ENCODE data around the gene PRKAR1B.
"Not testable (repeated sequence)": the region's sequence is repeated elsewhere in the genome, so short reads cannot be mapped to it uniquely, and the experiment has no call there.

Gene PRKAR1B

GRCh38 chr7:552151-552867 lies 174.8 kb downstream of the PRKAR1B start:
- not testable (repeated sequence) for DNase-seq

- DNase-seq: not testable (repeated sequence)
Observed at GRCh38 chr7:551615-551970, 175.5 kb downstream of the PRKAR1B start.

DNA sequence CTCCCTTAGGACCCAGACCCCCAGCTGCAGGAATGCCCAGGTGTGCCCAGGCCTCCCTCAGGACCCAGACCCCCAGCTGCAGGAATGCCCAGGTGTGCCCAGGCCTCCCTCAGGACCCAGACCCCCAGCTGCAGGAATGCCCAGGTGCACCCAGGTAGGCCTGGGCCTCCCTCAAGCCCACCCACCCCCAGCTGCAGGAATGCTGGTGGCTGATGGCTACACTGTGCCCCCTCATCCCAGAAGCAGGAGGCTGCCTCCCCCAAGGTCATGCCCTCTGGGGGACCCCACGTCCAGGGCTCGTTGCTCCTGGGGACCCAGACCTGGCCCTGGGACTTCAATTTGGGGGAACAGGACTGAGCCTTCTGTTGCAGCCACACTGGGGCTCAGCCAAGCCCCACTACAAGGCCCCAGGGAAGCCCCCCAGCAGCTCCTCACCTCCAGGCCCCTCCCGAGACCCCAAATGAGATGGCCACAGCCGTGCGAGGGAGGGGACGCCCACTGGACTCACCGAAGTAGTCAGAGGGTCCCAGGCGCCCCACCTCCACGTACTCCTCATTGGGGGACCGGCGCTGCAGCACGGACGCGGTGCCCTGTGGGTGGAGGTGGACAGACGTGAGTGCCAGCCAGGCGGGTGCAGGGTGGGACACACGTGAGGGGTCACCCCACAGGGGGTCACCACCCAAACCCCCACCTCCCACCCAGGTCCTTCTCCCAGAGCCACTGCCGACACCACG lies 176.0 kb downstream of the PRKAR1B start:
- DNase-seq: no peak

DNA sequence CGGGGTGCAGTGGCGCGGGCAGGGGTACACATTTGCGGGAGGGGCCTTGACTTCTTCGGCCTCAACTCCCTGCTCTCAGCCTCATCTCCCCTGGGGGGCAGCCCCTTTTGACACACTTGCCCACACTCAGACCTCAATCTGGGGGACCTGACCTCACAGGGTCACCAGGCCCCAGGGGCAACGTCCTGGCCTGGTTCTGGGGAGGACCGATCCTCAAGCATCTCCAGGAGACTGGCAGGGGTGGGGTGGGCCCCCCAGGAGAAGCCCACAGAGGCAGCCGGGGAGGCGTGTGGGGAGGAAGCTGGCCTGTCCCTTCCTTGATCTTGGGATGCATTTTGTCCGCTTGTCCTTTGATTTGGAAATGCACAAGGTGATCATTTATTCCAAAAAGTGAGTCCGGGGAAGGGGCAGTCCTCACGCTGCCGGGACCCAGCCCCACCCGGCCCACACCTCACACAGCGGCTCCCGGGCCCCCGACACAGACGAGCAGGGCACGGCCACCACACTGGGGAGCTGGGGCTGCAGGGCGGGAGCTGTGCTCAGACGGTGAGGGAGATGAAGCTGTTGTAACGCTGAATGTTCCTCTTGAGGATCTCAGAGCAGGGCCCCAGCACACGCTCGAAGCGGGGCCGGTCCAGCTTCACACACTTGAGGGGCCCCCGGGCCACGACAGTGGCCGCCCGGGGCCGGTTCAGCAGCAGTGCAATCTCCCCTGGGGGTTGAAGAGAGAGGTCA lies 177.0 kb downstream of the PRKAR1B start:
- no peak for DNase-seq

GRCh38 chr7:549066-549890 lies 177.8 kb downstream of the PRKAR1B start:
- DNase-seq: no peak

GRCh38 chr7:548401-548800 lies 178.7 kb downstream of the PRKAR1B start:
- no peak for DNase-seq

GRCh38 chr7:545470-545869 lies 181.6 kb downstream of the PRKAR1B start:
- no peak for DNase-seq

- no peak for DNase-seq
Observed at GRCh38 chr7:544338-545221, 182.5 kb downstream of the PRKAR1B start.

DNA sequence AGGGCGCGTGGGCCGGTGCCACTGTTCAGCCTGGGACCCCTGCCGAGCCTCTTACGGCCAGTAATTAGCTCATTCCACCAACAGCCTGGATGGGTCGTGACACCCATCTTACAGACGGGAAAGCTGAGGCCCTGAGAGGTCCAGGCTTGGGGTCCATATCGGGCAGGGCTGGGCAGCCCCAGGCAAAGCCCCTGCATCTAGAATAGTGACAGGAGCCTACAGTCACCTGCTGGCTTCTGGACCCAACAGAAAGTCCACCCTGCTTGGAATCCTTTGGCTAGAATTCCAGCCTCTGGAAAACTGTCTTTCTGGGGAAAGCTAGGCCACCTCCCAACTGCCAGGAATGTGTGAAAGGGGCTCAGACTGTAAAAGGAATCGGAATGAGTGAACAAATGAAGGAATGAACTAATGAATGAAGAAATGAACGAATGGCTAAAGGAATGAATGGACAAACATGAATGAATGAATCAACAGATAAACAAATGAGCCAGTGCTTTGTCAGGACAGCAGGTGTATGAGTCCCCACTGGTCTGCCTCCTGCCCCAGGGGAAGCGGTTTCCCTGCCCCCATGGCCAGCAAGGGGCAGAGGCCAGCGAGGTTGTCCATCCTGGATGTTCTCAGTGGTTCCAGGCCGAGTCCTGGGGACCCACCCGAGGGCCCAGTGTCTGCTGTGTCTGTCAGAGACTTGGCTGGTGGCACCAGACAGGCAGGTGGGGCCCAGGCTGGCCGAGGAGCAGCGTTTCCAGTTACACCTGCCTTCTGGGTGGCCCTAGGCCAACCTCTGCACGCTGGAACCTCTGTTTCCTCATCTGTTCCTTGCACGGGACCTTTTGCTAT lies 183.4 kb downstream of the PRKAR1B start:
- DNase-seq: no peak

- no peak for DNase-seq
Observed at GRCh38 chr7:542713-543500, 184.2 kb downstream of the PRKAR1B start.

- no peak for DNase-seq
Observed at GRCh38 chr7:542131-542712, 184.9 kb downstream of the PRKAR1B start.

GRCh38 chr7:541661-542060 lies 185.4 kb downstream of the PRKAR1B start:
- no peak for DNase-seq

DNA sequence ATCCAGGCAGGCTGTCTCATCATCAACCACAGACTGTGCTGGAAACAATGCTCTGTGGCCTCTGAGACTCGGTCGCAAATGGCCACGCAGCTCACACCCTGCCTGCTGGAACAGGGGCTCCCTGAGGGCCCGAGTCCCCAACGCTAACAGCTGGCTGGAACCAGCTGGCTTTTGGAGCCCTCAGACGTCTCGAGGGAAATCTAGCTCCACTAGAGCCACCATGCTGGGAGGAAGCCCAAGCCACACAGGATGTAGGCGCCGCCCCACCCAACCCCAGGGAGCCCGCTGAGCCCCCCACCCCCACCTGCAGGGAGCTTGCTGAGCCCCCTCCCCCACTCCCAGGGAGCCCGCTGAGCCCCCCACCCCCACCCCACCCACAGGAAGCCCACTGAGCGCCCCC lies 186.1 kb downstream of the PRKAR1B start:
- DNase-seq: no peak

GRCh38 chr7:540579-540978 lies 186.5 kb downstream of the PRKAR1B start:
- DNase-seq: no peak

DNA sequence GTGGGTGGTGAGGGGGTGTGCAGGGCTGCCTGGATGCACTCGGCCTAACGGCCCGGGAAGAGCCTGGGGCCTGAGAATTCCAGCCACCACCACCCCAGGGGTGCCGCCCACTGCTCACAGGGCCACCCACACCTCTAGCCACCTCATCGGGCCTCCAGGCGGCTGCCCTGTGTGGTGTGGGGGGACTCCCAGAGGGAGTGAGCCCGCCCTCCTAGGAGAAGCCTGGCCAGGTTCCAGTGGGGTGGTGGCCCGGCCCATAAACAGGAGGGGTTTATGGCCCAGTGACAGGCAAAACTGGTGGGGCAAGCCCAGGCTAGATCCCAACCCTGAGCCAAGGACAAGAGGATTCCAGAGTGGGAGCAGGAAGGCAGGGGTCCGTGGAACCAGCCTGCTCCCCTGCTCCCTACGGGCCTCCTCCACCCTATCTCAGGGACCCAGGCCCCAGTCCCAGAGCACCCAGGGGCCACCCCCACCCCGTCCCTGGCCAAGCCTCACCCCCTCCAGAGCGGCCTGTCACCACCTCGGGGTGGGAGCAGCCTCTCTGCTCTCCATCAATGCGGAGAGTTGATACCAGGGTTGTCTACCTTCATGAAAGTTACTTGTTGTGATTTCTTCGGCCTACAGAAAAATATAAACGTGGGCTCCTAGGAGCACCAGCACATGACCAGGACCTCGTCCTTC lies 187.2 kb downstream of the PRKAR1B start:
- DNase-seq: no peak

GRCh38 chr7:538764-539685 lies 188.1 kb downstream of the PRKAR1B start:
- no peak for DNase-seq

DNA sequence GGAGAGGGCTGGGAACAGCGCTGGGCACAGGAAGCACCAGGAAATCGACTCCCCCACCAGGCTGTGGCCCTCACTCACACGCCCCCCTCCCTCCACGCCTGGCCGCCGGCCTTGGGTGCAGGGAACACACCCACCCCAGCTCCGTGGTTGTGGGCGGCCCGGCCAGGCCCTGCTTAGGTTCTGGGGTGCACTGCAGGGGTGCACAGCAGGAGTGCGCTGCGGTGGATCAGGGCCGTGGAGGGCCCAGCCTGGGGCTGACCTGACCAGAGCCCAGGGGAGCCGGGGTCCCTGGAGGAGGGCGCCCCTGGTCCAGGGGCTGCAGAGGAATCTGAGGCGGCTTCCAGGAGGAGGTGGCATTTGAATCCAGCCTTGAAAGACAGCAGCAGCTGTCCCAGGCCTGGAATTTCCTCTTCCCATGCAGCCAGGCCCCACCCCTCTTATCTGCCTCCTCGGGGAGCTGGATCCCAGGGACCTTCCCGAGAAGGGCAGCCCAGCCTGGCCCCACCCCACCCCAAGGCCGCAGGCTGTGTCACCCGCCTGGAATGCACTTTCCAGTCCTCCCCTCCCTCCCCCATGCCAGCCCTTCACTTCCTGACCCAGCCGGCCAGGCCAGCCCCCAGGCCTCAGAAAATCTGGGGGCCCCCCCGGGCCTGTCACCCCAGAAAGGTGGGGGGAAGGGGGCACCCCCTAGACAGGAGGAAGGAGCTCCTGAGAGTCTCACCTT lies 189.0 kb downstream of the PRKAR1B start:
- DNase-seq: no peak

Measured in NCI-H446 treated with DMSO at 0.1 percent for 48 hours (cell line).